ENCODE measurements around the gene HES3.

GRCh38 chr1:6225651-6226050 is 18.3 kb upstream of the HES3 start:
- no peak for TF ChIP-seq CTCF (IDR thresholded peaks at IDR 0.05)
- no peak for TF ChIP-seq POLR2A (IDR thresholded peaks at IDR 0.05)

All from testis (tissue), 2 donors.